Measurements from ENCODE around the gene NUMB. TPM values are rescaled to one million over a fixed set of nuclear protein-coding genes. Genes with fewer than 3 reads are reported as not detected.

Gene NUMB
- total RNA-seq, 4 donors from 2014 or later = 42.4 to 63.5 (median 51.0) TPM

DNA sequence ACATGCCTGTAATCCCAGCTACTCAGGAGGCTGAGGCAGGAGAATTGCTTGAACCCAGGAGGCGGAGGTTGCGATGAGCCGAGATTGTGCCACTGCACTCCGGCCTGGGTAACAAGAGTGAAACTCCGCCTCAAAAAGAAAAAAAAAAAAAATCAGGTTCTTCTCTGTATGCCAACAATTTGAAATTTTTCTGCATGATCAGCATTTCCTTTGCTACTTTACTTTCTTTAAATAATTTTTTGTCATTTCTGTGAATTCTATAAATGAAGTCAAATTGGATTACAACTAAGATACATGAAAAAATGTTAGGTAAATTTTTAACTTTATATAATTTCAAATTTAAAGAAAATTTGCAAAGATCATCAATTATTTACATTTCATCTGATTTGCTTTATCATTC lies 87.8 kb downstream of the NUMB start:
- Histone ChIP-seq H3K27ac (no peak overlapping the region), H3K4me1 (peaks cover 0 to 12% (median 0%) of the 10 kb centered on the region in 3 donors), H3K4me3 (no peak overlapping the region), H3K9me3 (no peaks in the 10 kb centered on the region), H3K27me3 (no peaks in the 10 kb centered on the region), H3K36me3 (no peaks in the 10 kb centered on the region)
- 50 to 98% methylated on average over 2 to 5 of the region's 5 CpGs for WGBS, 2 donors (ENCODE audit: low coverage in 1 of 2)
- TF ChIP-seq POLR2A (IDR thresholded peaks at IDR 0.05) (no peak), POLR2AphosphoS5 (IDR thresholded peaks at IDR 0.05) (no peak), EP300 (IDR thresholded peaks at IDR 0.05) (no peak)
- TF ChIP-seq, protein P1, sequence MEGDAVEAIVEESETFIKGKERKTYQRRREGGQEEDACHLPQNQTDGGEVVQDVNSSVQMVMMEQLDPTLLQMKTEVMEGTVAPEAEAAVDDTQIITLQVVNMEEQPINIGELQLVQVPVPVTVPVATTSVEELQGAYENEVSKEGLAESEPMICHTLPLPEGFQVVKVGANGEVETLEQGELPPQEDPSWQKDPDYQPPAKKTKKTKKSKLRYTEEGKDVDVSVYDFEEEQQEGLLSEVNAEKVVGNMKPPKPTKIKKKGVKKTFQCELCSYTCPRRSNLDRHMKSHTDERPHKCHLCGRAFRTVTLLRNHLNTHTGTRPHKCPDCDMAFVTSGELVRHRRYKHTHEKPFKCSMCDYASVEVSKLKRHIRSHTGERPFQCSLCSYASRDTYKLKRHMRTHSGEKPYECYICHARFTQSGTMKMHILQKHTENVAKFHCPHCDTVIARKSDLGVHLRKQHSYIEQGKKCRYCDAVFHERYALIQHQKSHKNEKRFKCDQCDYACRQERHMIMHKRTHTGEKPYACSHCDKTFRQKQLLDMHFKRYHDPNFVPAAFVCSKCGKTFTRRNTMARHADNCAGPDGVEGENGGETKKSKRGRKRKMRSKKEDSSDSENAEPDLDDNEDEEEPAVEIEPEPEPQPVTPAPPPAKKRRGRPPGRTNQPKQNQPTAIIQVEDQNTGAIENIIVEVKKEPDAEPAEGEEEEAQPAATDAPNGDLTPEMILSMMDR (IDR thresholded peaks at IDR 0.05) = no peak
- no peak for ATAC-seq

DNA sequence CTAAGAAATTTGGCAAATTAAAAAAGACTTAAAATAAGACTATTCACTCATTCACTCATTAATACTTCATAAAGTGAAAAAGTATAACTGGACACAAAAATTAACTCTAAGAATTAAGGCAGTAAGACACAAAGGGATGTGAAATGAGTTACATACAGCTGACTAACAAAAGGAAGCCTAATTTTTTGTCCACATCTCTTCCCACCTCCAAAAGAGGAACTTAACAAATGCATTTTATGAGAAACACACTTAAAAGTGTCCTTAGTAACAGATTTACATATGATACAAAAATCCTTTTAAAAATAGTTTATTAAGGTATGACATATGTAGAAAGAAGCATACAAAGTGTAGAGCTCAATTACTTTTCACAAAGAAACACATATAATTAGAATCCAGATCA lies 88.9 kb downstream of the NUMB start:
- TF ChIP-seq, protein P1 (IDR thresholded peaks at IDR 0.05) = no peak
- no peak for TF ChIP-seq EP300 (IDR thresholded peaks at IDR 0.05)
- Histone ChIP-seq H3K4me3 (no peak overlapping the region), H3K27me3 (no peaks in the 10 kb centered on the region), H3K36me3 (peaks cover 0 to 5% of the 10 kb centered on the region in 2 donors), H3K27ac (no peak overlapping the region), H3K9me3 (no peaks in the 10 kb centered on the region), H3K4me1 (peaks cover 0 to 15% (median 0%) of the 10 kb centered on the region in 3 donors)
- ATAC-seq = no peak

DNA sequence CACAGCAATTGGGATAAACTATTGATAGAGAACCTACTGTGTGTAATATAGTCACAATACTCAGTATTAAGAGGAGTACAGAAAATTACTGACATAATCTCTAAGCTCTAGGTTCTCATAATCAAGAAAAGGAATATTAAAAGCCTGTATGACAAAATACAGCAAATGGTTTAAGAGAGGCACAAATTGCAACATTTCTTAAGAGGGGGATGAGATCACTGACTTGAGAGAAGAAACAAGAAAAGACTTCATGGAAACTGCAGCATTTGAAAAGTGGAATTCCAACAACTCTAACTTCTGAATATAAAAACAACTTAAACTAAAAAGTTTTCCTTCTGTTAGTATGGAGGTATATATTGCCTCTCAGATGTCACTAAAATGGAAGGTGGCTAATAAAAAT lies 89.7 kb downstream of the NUMB start:
- Histone ChIP-seq H3K9me3 (no peaks in the 10 kb centered on the region), H3K4me3 (no peak overlapping the region), H3K36me3 (peaks cover 0 to 5% of the 10 kb centered on the region in 2 donors), H3K4me1 (peaks cover 0 to 10% (median 0%) of the 10 kb centered on the region in 3 donors), H3K27me3 (no peaks in the 10 kb centered on the region), H3K27ac (no peak overlapping the region)
- ATAC-seq = no peak
- TF ChIP-seq, protein P1 (IDR thresholded peaks at IDR 0.05) = no peak
- TF ChIP-seq POLR2AphosphoS5 (IDR thresholded peaks at IDR 0.05) = no peak

DNA sequence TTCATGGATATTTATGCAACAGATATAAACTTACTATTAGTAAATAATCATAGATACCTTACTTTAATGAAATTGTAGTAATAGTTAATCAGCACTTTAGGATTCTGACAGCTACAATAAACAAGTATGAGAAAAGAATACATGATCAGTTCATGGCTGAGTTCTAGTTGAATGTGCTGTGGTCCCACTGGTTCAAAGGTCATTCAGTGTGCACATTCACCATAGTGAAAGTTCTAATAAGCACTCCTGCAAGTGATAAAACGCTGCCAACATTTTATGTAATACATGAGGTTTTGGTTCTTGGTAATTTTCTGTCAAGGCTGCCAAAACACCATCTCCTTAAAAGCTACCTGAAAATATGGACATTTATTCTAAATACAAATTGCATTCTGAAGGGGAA lies 92.6 kb downstream of the NUMB start:
- no peak for ATAC-seq
- TF ChIP-seq POLR2A (IDR thresholded peaks at IDR 0.05) (no peak), EP300 (IDR thresholded peaks at IDR 0.05) (no peak), POLR2AphosphoS5 (IDR thresholded peaks at IDR 0.05) (no peak)
- TF ChIP-seq, protein P1 (IDR thresholded peaks at IDR 0.05) = no peak
- Histone ChIP-seq H3K4me3 (no peak overlapping the region), H3K4me1 (peaks cover 0 to 10% (median 0%) of the 10 kb centered on the region in 3 donors), H3K36me3 (peaks cover 0 to 5% of the 10 kb centered on the region in 2 donors), H3K27me3 (no peaks in the 10 kb centered on the region), H3K27ac (no peak overlapping the region), H3K9me3 (no peaks in the 10 kb centered on the region)
- 33 to 41% methylated on average over 1 of the region's 1 CpG for WGBS, 2 donors (ENCODE audit: low coverage in 1 of 2)

DNA sequence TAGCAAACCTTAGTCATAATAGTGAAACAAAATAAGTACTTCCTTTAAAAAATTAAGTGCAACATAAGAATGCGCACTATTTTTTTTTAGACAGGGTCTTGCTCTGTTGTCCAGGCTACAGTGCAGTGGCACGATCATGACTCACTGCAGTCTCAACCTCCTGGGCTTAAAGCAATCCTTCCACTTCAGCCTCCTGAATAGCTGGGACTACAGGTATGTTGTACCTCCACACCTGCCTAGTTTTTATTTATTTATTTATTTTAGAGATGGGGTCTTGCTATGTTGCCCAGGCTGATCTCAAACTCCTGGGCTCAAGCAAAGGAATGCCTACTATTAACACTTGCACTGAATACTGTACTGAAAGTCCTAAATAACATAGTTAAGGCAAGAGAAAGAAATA lies 93.8 kb downstream of the NUMB start:
- Histone ChIP-seq H3K9me3 (no peaks in the 10 kb centered on the region), H3K36me3 (peaks cover 0 to 5% of the 10 kb centered on the region in 2 donors), H3K27me3 (no peaks in the 10 kb centered on the region), H3K4me3 (no peak overlapping the region), H3K4me1 (peaks cover 0 to 10% (median 0%) of the 10 kb centered on the region in 3 donors), H3K27ac (no peak overlapping the region)
- TF ChIP-seq, protein P1 (IDR thresholded peaks at IDR 0.05) = no peak
- TF ChIP-seq EP300 (IDR thresholded peaks at IDR 0.05) (no peak), POLR2A (IDR thresholded peaks at IDR 0.05) (no peak), POLR2AphosphoS5 (IDR thresholded peaks at IDR 0.05) (no peak)
- 95 to 96% methylated on average over 2 of the region's 2 CpGs for WGBS, 2 donors (ENCODE audit: low coverage in 1 of 2)
- no peak for ATAC-seq
